ENCODE data around the gene VTI1A.
"Not testable (repeated sequence)": the region's sequence is repeated elsewhere in the genome, so short reads cannot be mapped to it uniquely, and the experiment has no call there.

DNA sequence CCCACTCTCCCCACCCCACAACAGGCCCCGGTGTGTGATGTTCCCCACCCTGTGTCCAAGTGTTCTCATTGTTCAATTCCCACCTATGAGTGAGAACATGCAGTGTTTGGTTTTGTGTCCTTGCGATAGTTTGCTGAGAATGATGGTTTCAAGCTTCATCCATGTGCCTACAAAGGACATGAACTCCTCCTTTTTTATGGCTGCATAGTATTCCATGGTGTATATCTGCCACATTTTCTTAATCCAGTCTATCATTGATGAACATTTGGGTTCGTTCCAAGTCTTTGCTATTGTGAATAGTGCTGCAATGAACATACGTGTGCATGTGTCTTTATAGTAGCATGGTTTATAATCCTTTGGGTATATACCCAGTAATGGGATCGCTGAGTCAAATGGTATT lies 95.8 kb downstream of the VTI1A start:
- not testable (repeated sequence) for TF ChIP-seq POLR2AphosphoS5 (IDR thresholded peaks at IDR 0.05); EZH2 (IDR thresholded peaks at IDR 0.05; ENCODE audit: borderline replicate concordance, insufficient read depth, low read length, poor library complexity, severe bottlenecking); TAF1 (IDR thresholded peaks at IDR 0.05; ENCODE audit: low read depth)
- TF ChIP-seq, protein P1, sequence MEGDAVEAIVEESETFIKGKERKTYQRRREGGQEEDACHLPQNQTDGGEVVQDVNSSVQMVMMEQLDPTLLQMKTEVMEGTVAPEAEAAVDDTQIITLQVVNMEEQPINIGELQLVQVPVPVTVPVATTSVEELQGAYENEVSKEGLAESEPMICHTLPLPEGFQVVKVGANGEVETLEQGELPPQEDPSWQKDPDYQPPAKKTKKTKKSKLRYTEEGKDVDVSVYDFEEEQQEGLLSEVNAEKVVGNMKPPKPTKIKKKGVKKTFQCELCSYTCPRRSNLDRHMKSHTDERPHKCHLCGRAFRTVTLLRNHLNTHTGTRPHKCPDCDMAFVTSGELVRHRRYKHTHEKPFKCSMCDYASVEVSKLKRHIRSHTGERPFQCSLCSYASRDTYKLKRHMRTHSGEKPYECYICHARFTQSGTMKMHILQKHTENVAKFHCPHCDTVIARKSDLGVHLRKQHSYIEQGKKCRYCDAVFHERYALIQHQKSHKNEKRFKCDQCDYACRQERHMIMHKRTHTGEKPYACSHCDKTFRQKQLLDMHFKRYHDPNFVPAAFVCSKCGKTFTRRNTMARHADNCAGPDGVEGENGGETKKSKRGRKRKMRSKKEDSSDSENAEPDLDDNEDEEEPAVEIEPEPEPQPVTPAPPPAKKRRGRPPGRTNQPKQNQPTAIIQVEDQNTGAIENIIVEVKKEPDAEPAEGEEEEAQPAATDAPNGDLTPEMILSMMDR (IDR thresholded peaks at IDR 0.05; ENCODE audit: poor library complexity, severe bottlenecking), result not testable (repeated sequence)
